HPDE6-E6E7 (cell line): ENCODE data around the gene GTF2E1.

Experiments
- DNase-seq: peaks from one replicate; pipeline ENCODE4 v3.0.0; 2011; ENCODE audit warnings: missing footprints; ENCODE audit errors: extremely low spot score

Gene GTF2E1

GRCh38 chr3:120798346-120798745, 55.8 kb downstream of the GTF2E1 start:
- no peak for DNase-seq

- DNase-seq = no peak
Observed at GRCh38 chr3:120800625-120801024, 58.1 kb downstream of the GTF2E1 start.

- no peak for DNase-seq
Observed at GRCh38 chr3:120801484-120801883, 58.9 kb downstream of the GTF2E1 start.

GRCh38 chr3:120802916-120803315, 60.4 kb downstream of the GTF2E1 start:
- no peak for DNase-seq

- no peak for DNase-seq
Observed at GRCh38 chr3:120816728-120817127, 74.2 kb downstream of the GTF2E1 start.

GRCh38 chr3:120820748-120821147, 78.2 kb downstream of the GTF2E1 start:
- no peak for DNase-seq

GRCh38 chr3:120821426-120821825, 78.9 kb downstream of the GTF2E1 start:
- no peak for DNase-seq

- no peak for DNase-seq
Observed at GRCh38 chr3:120823156-120823555, 80.6 kb downstream of the GTF2E1 start.

GRCh38 chr3:120824613-120825012, 82.1 kb downstream of the GTF2E1 start:
- no peak for DNase-seq

GRCh38 chr3:120828796-120829195, 86.3 kb downstream of the GTF2E1 start:
- DNase-seq = no peak

- DNase-seq = no peak
Observed at GRCh38 chr3:120831066-120831465, 88.5 kb downstream of the GTF2E1 start.
